SU-DHL-6 (cell line): Measurements from ENCODE around the gene DNAJB8.

Experiments used
- EZH2phosphoT487 ChIP-seq: fragments of 200-600 bp; sonication (generic), shearing (Covaris generic); conservative IDR thresholded peaks from 2 replicates; pipeline ENCODE4 v1.6.1; 2018; ENCODE audit warnings: mild to moderate bottlenecking, antibody characterized with exemption, low read length, moderate library complexity, mixed read lengths
- TF ChIP-seq, protein P1 (sequence below): fragments of 200-600 bp; sonication (generic); IDR thresholded peaks from one replicate; pipeline ENCODE4 v1.5.1; 2017; ENCODE audit warnings: antibody characterized with exemption, mild to moderate bottlenecking, low read length, moderate library complexity; ENCODE audit not compliant: insufficient read depth, poor library complexity, severe bottlenecking

DNA sequence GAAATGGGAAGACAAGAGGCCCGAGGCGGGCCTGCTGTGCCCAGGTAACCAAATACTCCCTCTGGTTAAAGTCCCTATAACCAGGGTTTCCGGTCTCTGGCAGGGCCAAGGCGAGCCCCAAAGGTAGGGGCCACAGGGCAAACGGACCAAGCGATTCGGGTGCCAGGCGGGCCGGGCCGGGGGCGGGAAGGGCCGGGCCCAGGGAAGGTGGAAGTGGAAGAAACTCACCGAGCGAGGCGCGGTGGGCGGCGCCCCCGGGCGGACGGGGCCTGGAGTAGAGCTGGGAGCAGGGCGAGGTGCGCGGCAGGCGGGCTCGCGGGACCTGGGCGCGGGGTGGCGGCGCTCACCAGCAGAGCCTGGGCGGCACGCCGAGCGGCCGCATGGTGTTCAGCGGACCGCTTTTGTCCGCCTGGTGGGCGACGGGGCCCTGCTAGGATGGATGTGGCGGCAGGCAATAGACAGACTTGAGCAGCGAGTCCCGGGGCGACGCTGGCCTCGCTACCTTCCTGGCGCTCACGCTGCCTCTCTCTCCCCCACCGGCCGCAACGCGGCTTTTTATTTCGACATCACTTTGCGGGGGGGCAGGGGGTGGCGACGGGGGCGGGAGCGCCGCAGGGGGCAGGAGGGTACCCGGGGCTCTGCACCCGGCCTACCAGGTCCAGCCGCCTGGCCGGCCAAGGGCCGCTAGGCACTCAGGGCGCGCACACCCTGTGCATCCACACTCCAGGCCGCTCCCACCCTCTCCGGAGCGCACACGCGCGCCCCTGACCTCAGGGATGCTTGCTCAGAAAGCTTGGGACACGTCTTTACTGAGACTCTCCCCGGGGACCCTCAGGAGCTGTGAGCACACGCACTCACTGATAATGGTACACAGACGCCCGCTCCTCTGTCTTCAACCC lies 26.2 kb upstream of the DNAJB8 start, which contains the start of gene GATA2:
- TF ChIP-seq, protein P1, sequence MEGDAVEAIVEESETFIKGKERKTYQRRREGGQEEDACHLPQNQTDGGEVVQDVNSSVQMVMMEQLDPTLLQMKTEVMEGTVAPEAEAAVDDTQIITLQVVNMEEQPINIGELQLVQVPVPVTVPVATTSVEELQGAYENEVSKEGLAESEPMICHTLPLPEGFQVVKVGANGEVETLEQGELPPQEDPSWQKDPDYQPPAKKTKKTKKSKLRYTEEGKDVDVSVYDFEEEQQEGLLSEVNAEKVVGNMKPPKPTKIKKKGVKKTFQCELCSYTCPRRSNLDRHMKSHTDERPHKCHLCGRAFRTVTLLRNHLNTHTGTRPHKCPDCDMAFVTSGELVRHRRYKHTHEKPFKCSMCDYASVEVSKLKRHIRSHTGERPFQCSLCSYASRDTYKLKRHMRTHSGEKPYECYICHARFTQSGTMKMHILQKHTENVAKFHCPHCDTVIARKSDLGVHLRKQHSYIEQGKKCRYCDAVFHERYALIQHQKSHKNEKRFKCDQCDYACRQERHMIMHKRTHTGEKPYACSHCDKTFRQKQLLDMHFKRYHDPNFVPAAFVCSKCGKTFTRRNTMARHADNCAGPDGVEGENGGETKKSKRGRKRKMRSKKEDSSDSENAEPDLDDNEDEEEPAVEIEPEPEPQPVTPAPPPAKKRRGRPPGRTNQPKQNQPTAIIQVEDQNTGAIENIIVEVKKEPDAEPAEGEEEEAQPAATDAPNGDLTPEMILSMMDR, result no peak
- no peak for TF ChIP-seq EZH2phosphoT487
